Measurements from ENCODE around the gene KRT76.

Gene KRT76

DNA sequence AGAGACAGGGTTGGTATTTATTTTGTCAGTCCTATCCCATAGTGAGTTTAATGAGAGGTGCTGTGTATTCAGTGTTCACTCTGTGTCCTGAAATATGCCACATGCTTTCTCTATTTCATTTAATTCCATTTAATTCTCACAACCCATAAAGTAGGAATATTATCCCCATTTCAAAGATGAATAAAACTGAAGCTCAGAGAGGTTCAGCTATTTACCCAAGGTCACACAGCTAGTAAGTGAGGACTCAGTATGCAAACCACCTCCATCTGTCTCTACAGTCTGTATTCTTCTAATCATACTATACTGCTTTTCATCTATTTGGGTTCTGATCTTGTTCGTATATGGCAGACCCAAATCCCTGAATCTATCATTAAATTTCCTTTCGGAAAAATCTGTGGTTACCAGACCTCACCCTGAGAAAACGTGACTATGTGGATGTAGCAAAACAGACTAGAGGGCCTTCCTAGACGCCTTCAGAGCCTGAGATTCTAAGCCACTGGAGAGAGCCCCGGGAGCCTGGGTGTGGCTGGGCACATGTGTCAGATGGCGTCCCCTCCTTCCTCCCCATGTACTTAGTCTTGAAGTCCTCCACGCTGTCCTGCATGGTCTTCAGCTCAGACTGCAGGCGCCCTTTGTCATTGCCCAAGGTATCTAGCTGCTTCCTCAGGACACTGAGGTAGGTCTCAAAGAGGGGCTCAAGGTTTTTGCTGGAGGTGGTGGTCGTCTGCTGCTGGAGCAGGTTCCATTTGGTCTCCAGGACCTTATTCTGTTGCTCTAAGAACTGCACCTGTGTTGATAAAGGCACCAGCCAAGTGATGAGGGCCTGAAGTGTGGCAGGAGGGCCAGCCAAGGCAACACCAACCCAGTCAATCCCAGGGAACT, 34.3 kb upstream of the KRT76 start:
- TF ChIP-seq TEAD4 (IDR thresholded peaks at IDR 0.05) (no peak), YY1 (IDR thresholded peaks at IDR 0.05; ENCODE audit: low read depth) (no peak), EP300 (IDR thresholded peaks at IDR 0.05; ENCODE audit: borderline replicate concordance) (no peak), CREB1 (IDR thresholded peaks at IDR 0.05; ENCODE audit: low read depth) (no peak), MAX (IDR thresholded peaks at IDR 0.05) (no peak), NFIC (IDR thresholded peaks at IDR 0.05) (no peak), ZBTB7A (IDR thresholded peaks at IDR 0.05; ENCODE audit: low read depth) (no peak)
- TF ChIP-seq, protein P1, sequence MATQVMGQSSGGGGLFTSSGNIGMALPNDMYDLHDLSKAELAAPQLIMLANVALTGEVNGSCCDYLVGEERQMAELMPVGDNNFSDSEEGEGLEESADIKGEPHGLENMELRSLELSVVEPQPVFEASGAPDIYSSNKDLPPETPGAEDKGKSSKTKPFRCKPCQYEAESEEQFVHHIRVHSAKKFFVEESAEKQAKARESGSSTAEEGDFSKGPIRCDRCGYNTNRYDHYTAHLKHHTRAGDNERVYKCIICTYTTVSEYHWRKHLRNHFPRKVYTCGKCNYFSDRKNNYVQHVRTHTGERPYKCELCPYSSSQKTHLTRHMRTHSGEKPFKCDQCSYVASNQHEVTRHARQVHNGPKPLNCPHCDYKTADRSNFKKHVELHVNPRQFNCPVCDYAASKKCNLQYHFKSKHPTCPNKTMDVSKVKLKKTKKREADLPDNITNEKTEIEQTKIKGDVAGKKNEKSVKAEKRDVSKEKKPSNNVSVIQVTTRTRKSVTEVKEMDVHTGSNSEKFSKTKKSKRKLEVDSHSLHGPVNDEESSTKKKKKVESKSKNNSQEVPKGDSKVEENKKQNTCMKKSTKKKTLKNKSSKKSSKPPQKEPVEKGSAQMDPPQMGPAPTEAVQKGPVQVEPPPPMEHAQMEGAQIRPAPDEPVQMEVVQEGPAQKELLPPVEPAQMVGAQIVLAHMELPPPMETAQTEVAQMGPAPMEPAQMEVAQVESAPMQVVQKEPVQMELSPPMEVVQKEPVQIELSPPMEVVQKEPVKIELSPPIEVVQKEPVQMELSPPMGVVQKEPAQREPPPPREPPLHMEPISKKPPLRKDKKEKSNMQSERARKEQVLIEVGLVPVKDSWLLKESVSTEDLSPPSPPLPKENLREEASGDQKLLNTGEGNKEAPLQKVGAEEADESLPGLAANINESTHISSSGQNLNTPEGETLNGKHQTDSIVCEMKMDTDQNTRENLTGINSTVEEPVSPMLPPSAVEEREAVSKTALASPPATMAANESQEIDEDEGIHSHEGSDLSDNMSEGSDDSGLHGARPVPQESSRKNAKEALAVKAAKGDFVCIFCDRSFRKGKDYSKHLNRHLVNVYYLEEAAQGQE (IDR thresholded peaks at IDR 0.05; ENCODE audit: low read depth), result no peak

DNA sequence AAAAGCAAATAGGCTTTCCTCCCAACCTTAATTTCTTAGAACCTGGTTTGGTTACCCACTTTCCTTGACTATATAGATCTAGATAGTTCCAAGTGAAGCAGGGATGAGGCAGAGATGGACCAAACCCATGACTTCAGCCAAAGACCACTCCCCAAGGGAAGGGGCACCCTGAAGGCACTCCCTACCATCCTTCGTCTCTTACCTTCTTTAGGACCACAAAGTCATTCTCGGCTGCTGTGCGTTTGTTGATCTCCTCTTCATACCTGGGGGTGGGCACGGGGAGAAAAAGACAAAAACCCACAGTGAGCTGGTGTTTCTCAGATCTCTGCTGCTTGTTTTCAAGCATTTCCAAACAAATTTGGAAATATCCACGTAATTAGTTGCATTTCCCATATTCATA, 33.4 kb upstream of the KRT76 start:
- no peak for TF ChIP-seq ZBTB7A (IDR thresholded peaks at IDR 0.05; ENCODE audit: low read depth)
- TF ChIP-seq RAD21 (IDR thresholded peaks at IDR 0.05; ENCODE audit: low read depth), result no peak
- no peak for TF ChIP-seq CEBPB (IDR thresholded peaks at IDR 0.05)
- TF ChIP-seq, protein P1 (IDR thresholded peaks at IDR 0.05; ENCODE audit: low read depth), result no peak
- no peak for TF ChIP-seq YY1 (IDR thresholded peaks at IDR 0.05; ENCODE audit: low read depth)
- no peak for TF ChIP-seq EP300 (IDR thresholded peaks at IDR 0.05; ENCODE audit: borderline replicate concordance)
- no peak for TF ChIP-seq MAX (IDR thresholded peaks at IDR 0.05)
- no peak for TF ChIP-seq TEAD4 (IDR thresholded peaks at IDR 0.05)
- no peak for TF ChIP-seq NFIC (IDR thresholded peaks at IDR 0.05)
- no peak for TF ChIP-seq TAF1 (IDR thresholded peaks at IDR 0.05; ENCODE audit: low read depth)
- TF ChIP-seq, protein P2, sequence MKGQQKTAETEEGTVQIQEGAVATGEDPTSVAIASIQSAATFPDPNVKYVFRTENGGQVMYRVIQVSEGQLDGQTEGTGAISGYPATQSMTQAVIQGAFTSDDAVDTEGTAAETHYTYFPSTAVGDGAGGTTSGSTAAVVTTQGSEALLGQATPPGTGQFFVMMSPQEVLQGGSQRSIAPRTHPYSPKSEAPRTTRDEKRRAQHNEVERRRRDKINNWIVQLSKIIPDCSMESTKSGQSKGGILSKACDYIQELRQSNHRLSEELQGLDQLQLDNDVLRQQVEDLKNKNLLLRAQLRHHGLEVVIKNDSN (IDR thresholded peaks at IDR 0.05), result no peak
- no peak for TF ChIP-seq EGR1 (IDR thresholded peaks at IDR 0.05)
- no peak for TF ChIP-seq CREB1 (IDR thresholded peaks at IDR 0.05; ENCODE audit: low read depth)
- TF ChIP-seq FOXM1 (IDR thresholded peaks at IDR 0.05; ENCODE audit: borderline replicate concordance, low read depth), result no peak

DNA sequence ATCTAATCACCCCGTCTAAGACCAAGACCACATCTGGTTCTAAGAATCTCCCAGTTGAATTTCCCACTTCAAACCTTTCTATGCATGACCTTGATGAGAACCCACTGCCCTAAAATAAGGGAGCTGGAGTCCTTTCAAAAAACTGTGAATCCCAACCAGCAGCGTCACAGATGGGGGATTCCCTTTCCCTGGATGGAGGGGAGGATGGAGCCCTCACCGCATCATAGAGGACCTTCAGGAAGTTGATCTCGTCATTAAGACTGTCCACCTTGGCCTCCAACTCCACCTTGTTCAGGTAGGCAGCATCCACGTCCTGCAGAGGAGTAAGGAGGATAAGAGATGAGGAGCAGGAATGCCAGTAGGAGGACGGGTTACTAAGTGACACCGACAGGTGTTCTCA, 32.0 kb upstream of the KRT76 start:
- TF ChIP-seq EP300 (IDR thresholded peaks at IDR 0.05; ENCODE audit: borderline replicate concordance), result no peak
- no peak for TF ChIP-seq YY1 (IDR thresholded peaks at IDR 0.05; ENCODE audit: low read depth)
- TF ChIP-seq MAX (IDR thresholded peaks at IDR 0.05), result no peak
- TF ChIP-seq, protein P1 (IDR thresholded peaks at IDR 0.05; ENCODE audit: low read depth), result no peak
- no peak for TF ChIP-seq TAF1 (IDR thresholded peaks at IDR 0.05; ENCODE audit: low read depth)
- no peak for TF ChIP-seq EGR1 (IDR thresholded peaks at IDR 0.05)
- no peak for TF ChIP-seq RAD21 (IDR thresholded peaks at IDR 0.05; ENCODE audit: low read depth)
- TF ChIP-seq NFIC (IDR thresholded peaks at IDR 0.05), result no peak
- TF ChIP-seq FOXM1 (IDR thresholded peaks at IDR 0.05; ENCODE audit: borderline replicate concordance, low read depth), result no peak
- no peak for TF ChIP-seq TCF12 (IDR thresholded peaks at IDR 0.05; ENCODE audit: low read depth)
- TF ChIP-seq TEAD4 (IDR thresholded peaks at IDR 0.05), result no peak
- no peak for TF ChIP-seq CEBPB (IDR thresholded peaks at IDR 0.05)
- TF ChIP-seq ZBTB7A (IDR thresholded peaks at IDR 0.05; ENCODE audit: low read depth), result no peak
- TF ChIP-seq, protein P2 (IDR thresholded peaks at IDR 0.05), result no peak
- no peak for TF ChIP-seq CREB1 (IDR thresholded peaks at IDR 0.05; ENCODE audit: low read depth)
